Activated naive CD8-positive, alpha-beta T cell treated with anti-CD3 and anti-CD28 coated beads, Interleukin-2, amount 10 ng/mL, durations not matched to agents 7 days and 5 days (primary cell): Measurements from ENCODE around the gene ANK2. TPM values are rescaled to one million over a fixed set of nuclear protein-coding genes. Genes with fewer than 3 reads are reported as not detected.

Source experiments
- ATAC-seq: fragments of 150-1000 bp; cut with Tn5 transposase; one replicate; pipeline ENCODE4 v1.10.0; 2021; ENCODE audit warnings: low read depth, moderate library complexity
- POLR2A ChIA-PET: fragments of 350-600 bp; sonication (Branson Sonifier 250); formaldehyde crosslinking; loops from one replicate; lab custom pipeline; 2021; ENCODE audit warnings: antibody characterized with exemption; lab: Charles Lee
- DNase-seq: peaks from one replicate; pipeline ENCODE4 v3.0.0; 2021
- H3K27ac Mint-ChIP-seq: one replicate; pipeline ENCODE4 v1.8.0; 2022; ENCODE audit warnings: mild to moderate bottlenecking, mixed read lengths
- H3K27me3 Mint-ChIP-seq: one replicate; pipeline ENCODE4 v1.8.0; 2022; ENCODE audit warnings: mild to moderate bottlenecking, moderate library complexity, mixed read lengths
- H3K36me3 Mint-ChIP-seq: one replicate; pipeline ENCODE4 v1.8.0; 2021; ENCODE audit warnings: mild to moderate bottlenecking, mixed read lengths
- H3K4me1 Mint-ChIP-seq: one replicate; pipeline ENCODE4 v1.8.0; 2021; ENCODE audit warnings: mixed read lengths
- H3K4me3 Mint-ChIP-seq: one replicate; pipeline ENCODE4 v1.8.0; 2022; ENCODE audit warnings: mild to moderate bottlenecking, moderate library complexity, mixed read lengths
- H3K9me3 Mint-ChIP-seq: one replicate; pipeline ENCODE4 v1.8.0; 2021; ENCODE audit warnings: mixed read lengths
- total RNA-seq, 2 experiments: library from RNA; stranded (reverse); gene quantifications; one replicate each; pipeline ENCODE4 v1.2.3, GENCODE V29; 2021

The ANK2 gene
- total RNA-seq, 2 experiments from 2014 or later: 0.69 to 1.8 TPM

GRCh38 chr4:113347245-113347644 lies 297.8 kb downstream of the ANK2 start:
- Mint-ChIP-seq H3K4me3 (no peak overlapping the region), H3K4me1 (peaks cover 6% of the 10 kb centered on the region), H3K27ac (no peak overlapping the region), H3K9me3 (no peaks in the 10 kb centered on the region), H3K36me3 (no peaks in the 10 kb centered on the region), H3K27me3 (peaks cover 14% of the 10 kb centered on the region)
- POLR2A ChIA-PET: no interaction called here
- ATAC-seq (no peak), DNase-seq (no peak)

- Mint-ChIP-seq H3K36me3 (peaks cover 2% of the 10 kb centered on the region), H3K27ac (no peak overlapping the region), H3K9me3 (no peaks in the 10 kb centered on the region), H3K27me3 (peaks cover 26% of the 10 kb centered on the region), H3K4me3 (no peak overlapping the region), H3K4me1 (peaks cover 6% of the 10 kb centered on the region)
- ATAC-seq: peak; percentile 54
- POLR2A ChIA-PET: no interaction called here
- DNase-seq: no peak
Measured at GRCh38 chr4:113349430-113349829, 300.0 kb downstream of the ANK2 start.

GRCh38 chr4:113350576-113350975 lies 301.1 kb downstream of the ANK2 start:
- DNase-seq (no peak), ATAC-seq (no peak)
- H3K9me3 Mint-ChIP-seq: no peaks in the 10 kb centered on the region
- no peak overlapping the region for H3K4me3 Mint-ChIP-seq
- peaks cover 2% of the 10 kb centered on the region for H3K36me3 Mint-ChIP-seq
- POLR2A ChIA-PET: no interaction called here
- peaks cover 28% of the 10 kb centered on the region for H3K27me3 Mint-ChIP-seq
- no peak overlapping the region for H3K27ac Mint-ChIP-seq
- peaks cover 17% of the 10 kb centered on the region for H3K4me1 Mint-ChIP-seq

- H3K36me3 Mint-ChIP-seq: peaks cover 7% of the 10 kb centered on the region
- H3K4me3 Mint-ChIP-seq: peak overlapping the region; percentile 62
- POLR2A ChIA-PET: interaction anchor here (0.9 kb wide), 1 partner anchor 192 kb away, joined by 3 read pairs; no protein-coding TSS in a partner anchor
- peaks cover 23% of the 10 kb centered on the region for H3K9me3 Mint-ChIP-seq
- DNase-seq (peak; percentile 62), ATAC-seq (peak; percentile 95)
- peaks cover 22% of the 10 kb centered on the region for H3K27me3 Mint-ChIP-seq
- H3K27ac Mint-ChIP-seq: peak overlapping the region; percentile 55
- H3K4me1 Mint-ChIP-seq: peaks cover 21% of the 10 kb centered on the region
Measured at GRCh38 chr4:113355550-113356371, 306.3 kb downstream of the ANK2 start.

GRCh38 chr4:113356453-113356852 lies 307.0 kb downstream of the ANK2 start:
- POLR2A ChIA-PET: no interaction called here
- H3K27me3 Mint-ChIP-seq: peaks cover 22% of the 10 kb centered on the region
- peaks cover 7% of the 10 kb centered on the region for H3K36me3 Mint-ChIP-seq
- no peak overlapping the region for H3K27ac Mint-ChIP-seq
- H3K4me1 Mint-ChIP-seq: peaks cover 21% of the 10 kb centered on the region
- H3K9me3 Mint-ChIP-seq: peaks cover 23% of the 10 kb centered on the region
- H3K4me3 Mint-ChIP-seq: no peak overlapping the region
- DNase-seq (no peak), ATAC-seq (no peak)

GRCh38 chr4:113358784-113359183 lies 309.3 kb downstream of the ANK2 start:
- peaks cover 23% of the 10 kb centered on the region for H3K9me3 Mint-ChIP-seq
- peaks cover 21% of the 10 kb centered on the region for H3K4me1 Mint-ChIP-seq
- DNase-seq: no peak
- POLR2A ChIA-PET: no interaction called here
- peaks cover 13% of the 10 kb centered on the region for H3K27me3 Mint-ChIP-seq
- no peak overlapping the region for H3K27ac Mint-ChIP-seq
- H3K4me3 Mint-ChIP-seq: no peak overlapping the region
- peaks cover 5% of the 10 kb centered on the region for H3K36me3 Mint-ChIP-seq
- ATAC-seq: no peak

GRCh38 chr4:113365377-113365776 lies 315.9 kb downstream of the ANK2 start:
- Mint-ChIP-seq H3K27ac (no peak overlapping the region), H3K4me3 (no peak overlapping the region), H3K9me3 (no peaks in the 10 kb centered on the region), H3K4me1 (no peaks in the 10 kb centered on the region), H3K27me3 (peaks cover 11% of the 10 kb centered on the region), H3K36me3 (no peaks in the 10 kb centered on the region)
- no peak for ATAC-seq
- DNase-seq: no peak
- POLR2A ChIA-PET: no interaction called here

GRCh38 chr4:113368056-113368455 lies 318.6 kb downstream of the ANK2 start:
- H3K4me3 Mint-ChIP-seq: no peak overlapping the region
- H3K27me3 Mint-ChIP-seq: peaks cover 3% of the 10 kb centered on the region
- DNase-seq (no peak), ATAC-seq (no peak)
- H3K9me3 Mint-ChIP-seq: no peaks in the 10 kb centered on the region
- H3K36me3 Mint-ChIP-seq: no peaks in the 10 kb centered on the region
- no peaks in the 10 kb centered on the region for H3K4me1 Mint-ChIP-seq
- POLR2A ChIA-PET: no interaction called here
- H3K27ac Mint-ChIP-seq: no peak overlapping the region

GRCh38 chr4:113371111-113371510 lies 321.7 kb downstream of the ANK2 start:
- POLR2A ChIA-PET: no interaction called here

GRCh38 chr4:113375964-113376666 lies 326.7 kb downstream of the ANK2 start:
- H3K27me3 Mint-ChIP-seq: peaks cover 2% of the 10 kb centered on the region
- no peaks in the 10 kb centered on the region for H3K4me1 Mint-ChIP-seq
- no peak overlapping the region for H3K4me3 Mint-ChIP-seq
- H3K9me3 Mint-ChIP-seq: no peaks in the 10 kb centered on the region
- no peak for DNase-seq
- no peaks in the 10 kb centered on the region for H3K36me3 Mint-ChIP-seq
- POLR2A ChIA-PET: no interaction called here
- ATAC-seq: no peak
- H3K27ac Mint-ChIP-seq: no peak overlapping the region

More at GRCh38 chr4:113371111-113371510, 321.7 kb downstream of the ANK2 start:
- no peaks in the 10 kb centered on the region for H3K36me3 Mint-ChIP-seq
- H3K4me3 Mint-ChIP-seq: no peak overlapping the region
- H3K27ac Mint-ChIP-seq: no peak overlapping the region
- ATAC-seq (no peak), DNase-seq (no peak)
- H3K27me3 Mint-ChIP-seq: no peaks in the 10 kb centered on the region
- no peaks in the 10 kb centered on the region for H3K9me3 Mint-ChIP-seq
- no peaks in the 10 kb centered on the region for H3K4me1 Mint-ChIP-seq

GRCh38 chr4:113378836-113379235 lies 329.4 kb downstream of the ANK2 start:
- POLR2A ChIA-PET: no interaction called here
- Mint-ChIP-seq H3K4me3 (no peak overlapping the region), H3K27ac (no peak overlapping the region), H3K36me3 (no peaks in the 10 kb centered on the region), H3K27me3 (peaks cover 2% of the 10 kb centered on the region), H3K4me1 (no peaks in the 10 kb centered on the region), H3K9me3 (no peaks in the 10 kb centered on the region)
- ATAC-seq: no peak
- DNase-seq: no peak

GRCh38 chr4:113382704-113383103 lies 333.3 kb downstream of the ANK2 start:
- peaks cover 6% of the 10 kb centered on the region for H3K27me3 Mint-ChIP-seq
- H3K9me3 Mint-ChIP-seq: no peaks in the 10 kb centered on the region
- no peak for ATAC-seq
- no peak overlapping the region for H3K4me3 Mint-ChIP-seq
- no peak overlapping the region for H3K27ac Mint-ChIP-seq
- H3K36me3 Mint-ChIP-seq: no peaks in the 10 kb centered on the region
- H3K4me1 Mint-ChIP-seq: peaks cover 4% of the 10 kb centered on the region
- DNase-seq: no peak
- POLR2A ChIA-PET: no interaction called here

- no peak overlapping the region for H3K4me3 Mint-ChIP-seq
- DNase-seq: no peak
- H3K36me3 Mint-ChIP-seq: no peaks in the 10 kb centered on the region
- peaks cover 4% of the 10 kb centered on the region for H3K4me1 Mint-ChIP-seq
- peaks cover 6% of the 10 kb centered on the region for H3K27me3 Mint-ChIP-seq
- POLR2A ChIA-PET: no interaction called here
- no peak for ATAC-seq
- no peak overlapping the region for H3K27ac Mint-ChIP-seq
- H3K9me3 Mint-ChIP-seq: no peaks in the 10 kb centered on the region
Measured at GRCh38 chr4:113383111-113383785, 333.8 kb downstream of the ANK2 start.
